ENCODE results near the gene DDIT3.

DNA sequence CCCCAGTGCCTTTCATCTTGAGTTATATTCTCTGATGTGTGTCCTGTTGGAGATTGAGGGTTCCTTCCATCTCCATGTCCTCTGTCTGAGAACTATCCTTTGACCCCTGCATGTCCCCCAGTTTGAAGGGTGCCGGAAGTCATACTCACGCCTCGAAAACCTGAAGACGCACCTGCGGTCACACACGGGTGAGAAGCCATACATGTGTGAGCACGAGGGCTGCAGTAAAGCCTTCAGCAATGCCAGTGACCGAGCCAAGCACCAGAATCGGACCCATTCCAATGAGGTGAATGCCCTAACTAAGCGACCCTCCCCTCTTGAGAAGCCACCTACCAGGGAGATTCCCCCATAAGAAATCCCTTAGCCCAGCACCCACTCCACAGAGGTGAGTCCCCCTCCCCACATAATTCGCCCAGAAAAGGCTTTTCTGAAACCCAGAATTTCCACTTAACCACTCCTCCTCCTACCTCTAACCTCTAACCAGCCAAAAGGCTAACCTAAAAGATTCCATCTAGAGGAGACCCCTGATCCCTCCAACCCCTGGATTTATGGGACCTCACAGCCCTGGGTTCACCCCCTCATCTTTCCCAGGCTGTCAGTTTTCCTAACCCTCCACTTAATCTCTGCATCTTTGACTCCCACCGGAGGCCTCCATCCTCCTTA lies 53.0 kb downstream of the DDIT3 start:
- TF ChIP-seq, protein P1, sequence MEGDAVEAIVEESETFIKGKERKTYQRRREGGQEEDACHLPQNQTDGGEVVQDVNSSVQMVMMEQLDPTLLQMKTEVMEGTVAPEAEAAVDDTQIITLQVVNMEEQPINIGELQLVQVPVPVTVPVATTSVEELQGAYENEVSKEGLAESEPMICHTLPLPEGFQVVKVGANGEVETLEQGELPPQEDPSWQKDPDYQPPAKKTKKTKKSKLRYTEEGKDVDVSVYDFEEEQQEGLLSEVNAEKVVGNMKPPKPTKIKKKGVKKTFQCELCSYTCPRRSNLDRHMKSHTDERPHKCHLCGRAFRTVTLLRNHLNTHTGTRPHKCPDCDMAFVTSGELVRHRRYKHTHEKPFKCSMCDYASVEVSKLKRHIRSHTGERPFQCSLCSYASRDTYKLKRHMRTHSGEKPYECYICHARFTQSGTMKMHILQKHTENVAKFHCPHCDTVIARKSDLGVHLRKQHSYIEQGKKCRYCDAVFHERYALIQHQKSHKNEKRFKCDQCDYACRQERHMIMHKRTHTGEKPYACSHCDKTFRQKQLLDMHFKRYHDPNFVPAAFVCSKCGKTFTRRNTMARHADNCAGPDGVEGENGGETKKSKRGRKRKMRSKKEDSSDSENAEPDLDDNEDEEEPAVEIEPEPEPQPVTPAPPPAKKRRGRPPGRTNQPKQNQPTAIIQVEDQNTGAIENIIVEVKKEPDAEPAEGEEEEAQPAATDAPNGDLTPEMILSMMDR (conservative IDR thresholded peaks at IDR 0.05; ENCODE audit: low read depth, low read length), result no peak
- TF ChIP-seq EZH2 (IDR thresholded peaks at IDR 0.05; ENCODE audit: borderline replicate concordance, low read depth, low read length, poor library complexity, severe bottlenecking), result no peak
